Measurements from ENCODE around the gene HOXC4. TPM values are rescaled to one million over a fixed set of nuclear protein-coding genes. Genes with fewer than 3 reads are reported as not detected.

The HOXC4 gene
- total RNA-seq, 2 experiments from 2014 or later, result not detected

DNA sequence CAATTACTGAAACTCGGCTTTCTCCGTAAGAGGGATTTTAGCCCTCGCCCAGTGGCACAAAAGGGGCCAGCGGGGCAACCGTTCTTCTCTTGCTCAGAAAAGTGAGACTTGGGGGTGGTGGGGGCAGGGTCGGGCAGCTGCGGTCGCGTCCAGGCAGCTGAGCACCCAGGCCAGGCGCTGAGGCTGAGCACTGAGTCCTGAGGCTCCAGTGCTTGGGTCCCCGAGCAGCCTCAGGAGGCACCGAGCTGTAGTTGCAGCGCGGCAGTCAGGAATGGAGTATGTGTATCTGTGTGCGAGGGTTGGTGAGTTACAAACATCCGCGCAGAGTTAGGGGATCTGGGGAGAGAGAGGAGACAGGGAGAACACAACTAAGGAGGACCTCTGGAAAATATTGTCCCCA lies 29.5 kb upstream of the HOXC4 start:
- intact Hi-C loops (cut with DNase I, micrococcal nuclease), result no loop called here
- no peaks in the 10 kb centered on the region for H3K9me3 Mint-ChIP-seq (ENCODE audit: low read depth)
- POLR2A ChIA-PET, result no interaction called here
- no peak for ATAC-seq
- CTCF ChIA-PET, result interaction anchor here (0.9 to 3.5 kb wide), 7 partner anchors 8 to 184 kb away, joined by 3 to 23 read pairs (median 4); partner anchors contain the start of gene HOXC5
- no peak overlapping the region for H3K27ac Mint-ChIP-seq
- peaks cover 11% of the 10 kb centered on the region for H3K4me1 Mint-ChIP-seq
- H3K27me3 Mint-ChIP-seq, result peaks cover 65% of the 10 kb centered on the region
- no peak overlapping the region for H3K4me3 Mint-ChIP-seq
- H3K36me3 Mint-ChIP-seq (ENCODE audit: low read depth), result no peaks in the 10 kb centered on the region
- DNase-seq, result no peak

GRCh38 chr12:54024581-54025305 lies 28.9 kb upstream of the HOXC4 start:
- H3K36me3 Mint-ChIP-seq (ENCODE audit: low read depth), result no peaks in the 10 kb centered on the region
- H3K4me3 Mint-ChIP-seq, result no peak overlapping the region
- ChIA-PET CTCF (interaction anchor here (0.7 to 1.4 kb wide), 6 partner anchors 9 to 241 kb away, joined by 3 to 5 read pairs (median 3); partner anchors contain the start of gene SMUG1), POLR2A (no interaction called here)
- DNase-seq (no peak), ATAC-seq (no peak)
- H3K27me3 Mint-ChIP-seq, result peaks cover 67% of the 10 kb centered on the region
- no peaks in the 10 kb centered on the region for H3K9me3 Mint-ChIP-seq (ENCODE audit: low read depth)
- peaks cover 15% of the 10 kb centered on the region for H3K4me1 Mint-ChIP-seq
- H3K27ac Mint-ChIP-seq, result no peak overlapping the region
- intact Hi-C loops (cut with DNase I, micrococcal nuclease), result no loop called here

GRCh38 chr12:54025499-54026405 lies 27.9 kb upstream of the HOXC4 start:
- intact Hi-C loops (cut with DNase I, micrococcal nuclease), result no loop called here
- H3K9me3 Mint-ChIP-seq (ENCODE audit: low read depth), result no peaks in the 10 kb centered on the region
- DNase-seq, result no peak

GRCh38 chr12:54026640-54027441 lies 26.8 kb upstream of the HOXC4 start:
- ChIA-PET CTCF (interaction anchor here (0.6 to 1.5 kb wide), 11 partner anchors 9 to 273 kb away, joined by 3 to 6 read pairs (median 4); no protein-coding TSS in a partner anchor), POLR2A (no interaction called here)
- H3K9me3 Mint-ChIP-seq (ENCODE audit: low read depth), result no peaks in the 10 kb centered on the region
- DNase-seq (no peak), ATAC-seq (no peak)
- peaks cover 69% of the 10 kb centered on the region for H3K27me3 Mint-ChIP-seq
- peaks cover 17% of the 10 kb centered on the region for H3K4me1 Mint-ChIP-seq
- intact Hi-C loops (cut with DNase I, micrococcal nuclease), result no loop called here
- no peaks in the 10 kb centered on the region for H3K36me3 Mint-ChIP-seq (ENCODE audit: low read depth)
- H3K27ac Mint-ChIP-seq, result no peak overlapping the region
- H3K4me3 Mint-ChIP-seq, result no peak overlapping the region

More at GRCh38 chr12:54025499-54026405, 27.9 kb upstream of the HOXC4 start:
- no peaks in the 10 kb centered on the region for H3K36me3 Mint-ChIP-seq (ENCODE audit: low read depth)
- H3K27ac Mint-ChIP-seq, result no peak overlapping the region
- no peak overlapping the region for H3K4me3 Mint-ChIP-seq
- ChIA-PET POLR2A (no interaction called here), CTCF (interaction anchor here (0.7 to 1.2 kb wide), 5 partner anchors 40 to 242 kb away, joined by 3 to 4 read pairs (median 3); partner anchors contain the start of gene SMUG1)
- no peak for ATAC-seq
- peaks cover 17% of the 10 kb centered on the region for H3K4me1 Mint-ChIP-seq
- H3K27me3 Mint-ChIP-seq, result peaks cover 70% of the 10 kb centered on the region

GRCh38 chr12:54027442-54027786 lies 26.2 kb upstream of the HOXC4 start:
- H3K4me1 Mint-ChIP-seq, result peaks cover 17% of the 10 kb centered on the region
- H3K27me3 Mint-ChIP-seq, result peaks cover 68% of the 10 kb centered on the region
- intact Hi-C loops (cut with DNase I, micrococcal nuclease), result no loop called here
- H3K4me3 Mint-ChIP-seq, result no peak overlapping the region
- H3K9me3 Mint-ChIP-seq (ENCODE audit: low read depth), result no peaks in the 10 kb centered on the region
- no peaks in the 10 kb centered on the region for H3K36me3 Mint-ChIP-seq (ENCODE audit: low read depth)
- CTCF ChIA-PET, result interaction anchor here (0.8 to 1.5 kb wide), 7 partner anchors 10 to 174 kb away, joined by 3 to 6 read pairs (median 4); no protein-coding TSS in a partner anchor
- ATAC-seq (no peak), DNase-seq (no peak)
- POLR2A ChIA-PET, result interaction anchor here (0.6 kb wide), 1 partner anchor 61 kb away, joined by 3 read pairs; no protein-coding TSS in a partner anchor
- no peak overlapping the region for H3K27ac Mint-ChIP-seq

- Mint-ChIP-seq H3K4me3 (peak within 1 kb of the TSS; percentile 2), H3K4me1 (peaks cover 23% of the 10 kb centered on the region), H3K9me3 (ENCODE audit: low read depth) (peaks cover 3% of the 10 kb centered on the region), H3K27me3 (peaks cover 67% of the 10 kb centered on the region), H3K36me3 (ENCODE audit: low read depth) (no peaks in the 10 kb centered on the region), H3K27ac (no peak within 1 kb of the TSS)
- POLR2A ChIA-PET, result interaction anchor here (0.6 kb wide), 1 partner anchor 62 kb away, joined by 3 read pairs; no protein-coding TSS in a partner anchor
- intact Hi-C loops (cut with DNase I, micrococcal nuclease), result no loop called here
- CTCF ChIA-PET, result interaction anchor here (0.6 to 1.5 kb wide), 9 partner anchors 11 to 190 kb away, joined by 3 to 7 read pairs (median 3); no protein-coding TSS in a partner anchor
- ATAC-seq, result peak; percentile 48
- no peak for DNase-seq
These were observed 25.1 kb upstream of the HOXC4 start, which contains the start of gene HOXC6 for GRCh38 chr12:54028314-54029201. HOXC6 (plus strand) TSS chr12:54028440; CDS start chr12:54028522, 82 bp downstream.

- POLR2A ChIA-PET, result no interaction called here
- H3K4me3 Mint-ChIP-seq, result no peak overlapping the region
- DNase-seq, result no peak
- H3K4me1 Mint-ChIP-seq, result peaks cover 27% of the 10 kb centered on the region
- peaks cover 3% of the 10 kb centered on the region for H3K9me3 Mint-ChIP-seq (ENCODE audit: low read depth)
- no peaks in the 10 kb centered on the region for H3K36me3 Mint-ChIP-seq (ENCODE audit: low read depth)
- peaks cover 66% of the 10 kb centered on the region for H3K27me3 Mint-ChIP-seq
- no peak for ATAC-seq
- H3K27ac Mint-ChIP-seq, result no peak overlapping the region
- intact Hi-C loops (cut with DNase I, micrococcal nuclease), result no loop called here
- CTCF ChIA-PET, result interaction anchor here (0.5 to 4.3 kb wide), 11 partner anchors 13 to 228 kb away, joined by 3 to 56 read pairs (median 5); no protein-coding TSS in a partner anchor
These were observed 23.9 kb upstream of the HOXC4 start for GRCh38 chr12:54029529-54030441.

DNA sequence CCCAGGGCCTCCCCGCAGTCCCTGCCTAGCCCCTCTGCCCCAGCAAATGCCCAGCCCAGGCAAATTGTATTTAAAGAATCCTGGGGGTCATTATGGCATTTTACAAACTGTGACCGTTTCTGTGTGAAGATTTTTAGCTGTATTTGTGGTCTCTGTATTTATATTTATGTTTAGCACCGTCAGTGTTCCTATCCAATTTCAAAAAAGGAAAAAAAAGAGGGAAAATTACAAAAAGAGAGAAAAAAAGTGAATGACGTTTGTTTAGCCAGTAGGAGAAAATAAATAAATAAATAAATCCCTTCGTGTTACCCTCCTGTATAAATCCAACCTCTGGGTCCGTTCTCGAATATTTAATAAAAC lies 23.2 kb upstream of the HOXC4 start:
- H3K9me3 Mint-ChIP-seq (ENCODE audit: low read depth), result peaks cover 3% of the 10 kb centered on the region
- ATAC-seq (no peak), DNase-seq (no peak)
- POLR2A ChIA-PET, result interaction anchor here (0.6 kb wide), 1 partner anchor 287 kb away, joined by 3 read pairs; no protein-coding TSS in a partner anchor
- no peak overlapping the region for H3K4me3 Mint-ChIP-seq
- CTCF ChIA-PET, result interaction anchor here (0.5 to 4.3 kb wide), 10 partner anchors 11 to 184 kb away, joined by 3 to 72 read pairs (median 6); partner anchors contain the start of gene SMUG1
- intact Hi-C loops (cut with DNase I, micrococcal nuclease), result no loop called here
- no peak overlapping the region for H3K27ac Mint-ChIP-seq
- peaks cover 71% of the 10 kb centered on the region for H3K27me3 Mint-ChIP-seq
- H3K36me3 Mint-ChIP-seq (ENCODE audit: low read depth), result no peaks in the 10 kb centered on the region
- H3K4me1 Mint-ChIP-seq, result peaks cover 29% of the 10 kb centered on the region

DNA sequence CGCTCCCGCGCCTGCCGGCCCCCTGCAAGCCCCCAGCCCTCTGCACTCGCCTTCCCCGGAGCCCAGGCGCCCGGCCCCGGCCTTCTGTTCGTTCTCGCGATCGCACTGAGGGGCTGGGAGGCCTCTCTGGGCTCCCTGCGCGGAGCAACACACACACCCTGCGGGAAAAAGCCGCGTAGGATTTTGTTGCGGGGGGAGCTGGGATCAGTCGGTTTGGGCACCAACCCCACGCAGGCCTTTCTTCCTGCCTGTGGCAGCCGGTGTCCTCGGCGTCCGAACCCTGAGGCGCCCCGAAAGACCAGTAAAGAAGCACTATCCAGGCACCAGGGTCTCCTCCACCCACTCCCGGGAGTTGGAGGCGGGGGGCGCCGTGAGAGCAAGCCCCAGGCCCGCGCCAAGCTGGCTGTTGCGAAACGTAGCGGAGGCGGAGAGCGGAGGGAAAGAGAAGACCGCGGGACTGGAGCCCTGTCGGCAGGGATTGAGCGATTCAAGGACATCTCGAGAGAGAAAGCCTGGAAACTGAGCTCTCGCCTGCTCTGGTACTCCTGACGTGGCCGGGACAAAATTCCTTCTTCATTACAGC lies 22.7 kb upstream of the HOXC4 start:
- peaks cover 70% of the 10 kb centered on the region for H3K27me3 Mint-ChIP-seq
- intact Hi-C loops (cut with DNase I, micrococcal nuclease), result no loop called here
- POLR2A ChIA-PET, result interaction anchor here (0.6 kb wide), 1 partner anchor 288 kb away, joined by 3 read pairs; no protein-coding TSS in a partner anchor

More for the DNA sequence above, 22.7 kb upstream of the HOXC4 start:
- H3K27ac Mint-ChIP-seq, result no peak overlapping the region
- no peak overlapping the region for H3K4me3 Mint-ChIP-seq
- CTCF ChIA-PET, result interaction anchor here (0.5 to 4.3 kb wide), 14 partner anchors 8 to 176 kb away, joined by 3 to 72 read pairs (median 8); partner anchors contain the start of gene SMUG1
- H3K9me3 Mint-ChIP-seq (ENCODE audit: low read depth), result peaks cover 3% of the 10 kb centered on the region
- no peaks in the 10 kb centered on the region for H3K36me3 Mint-ChIP-seq (ENCODE audit: low read depth)
- DNase-seq (no peak), ATAC-seq (no peak)
- H3K4me1 Mint-ChIP-seq, result peaks cover 29% of the 10 kb centered on the region

Measured in activated CD4-positive, alpha-beta T cell treated with anti-CD3 and anti-CD28 coated beads for 36 hours (primary cell).